Body of pancreas (tissue), 4 donors: ENCODE measurements around the gene DPYSL4.

ENCODE experiments used
- CTCF ChIP-seq, 7 experiments: fragments of 450-650 bp in 4 of 7; fragments of 200-600 bp in 3 of 7; sonication (generic) in 3 of 7; IDR thresholded peaks; one replicate each; pipeline ENCODE4 v1.5.1; 2016 to 2019; ENCODE audit warnings: antibody characterized with exemption in 7 of 7
- POLR2A ChIP-seq, 3 donors: fragments of 450-650 bp; IDR thresholded peaks; one replicate each; pipeline ENCODE4 v1.6.1; 2016; ENCODE audit warnings: antibody characterized with exemption in 3 of 3, mild to moderate bottlenecking in 2 of 3

GRCh38 chr10:132240581-132240980 is 53.8 kb downstream of the DPYSL4 start:
- TF ChIP-seq CTCF (IDR thresholded peaks at IDR 0.05) (no peak), POLR2A (IDR thresholded peaks at IDR 0.05) (no peak)
